Measurements from ENCODE around the gene SLC16A3. TPM values are rescaled to one million over a fixed set of nuclear protein-coding genes. Genes with fewer than 3 reads are reported as not detected.
A peak's percentile ranks its signal among the peaks of the same experiment; 100 is the strongest.
"Not testable (repeated sequence)": the region's sequence is repeated elsewhere in the genome, so short reads cannot be mapped to it uniquely, and the experiment has no call there.

SLC16A3 gene
- total and polyA plus RNA-seq, 2 donors (not counting 1 experiment from before 2014, with no cell fraction given), result 14.9 to 65.7 TPM

GRCh38 chr17:82253179-82253544, 24.3 kb downstream of the SLC16A3 start:
- no peak overlapping the region for H3K4me2 ChIP-seq (replicated peaks; ENCODE audit: low read depth, low read length, poor library complexity, severe bottlenecking)
- peaks cover 70% of the 10 kb centered on the region for H3K79me2 ChIP-seq (ENCODE audit: control insufficient read depth, insufficient read depth, low read length)
- no peaks in the 10 kb centered on the region for H3K27me3 ChIP-seq (replicated peaks in 1 of 4; ENCODE audit: control extremely low read depth in 1 of 4, control insufficient read depth in 3 of 4, insufficient read depth in 4 of 4, low read length in 3 of 4)
- peaks cover 88% of the 10 kb centered on the region for H4K20me1 ChIP-seq (ENCODE audit: control insufficient read depth, insufficient read depth, low read length, poor library complexity, severe bottlenecking)
- no peak overlapping the region for H2AFZ ChIP-seq (ENCODE audit: insufficient read depth, low read depth, low read length, poor library complexity, severe bottlenecking)
- WGBS (ENCODE audit: insufficient coverage), result over 99% methylated on average over 12 of the region's 12 CpGs
- no peak overlapping the region for H3K27ac ChIP-seq (ENCODE audit: low read length in 2 of 2)
- no peak overlapping the region for H3K4me3 ChIP-seq (ENCODE audit: control extremely low read depth in 1 of 5, extremely low read depth in 1 of 5, insufficient read depth in 1 of 5, low read depth in 2 of 5, low read length in 4 of 5)
- CTCF ChIA-PET, result interaction anchor here (1.2 kb wide), 1 partner anchor 17 kb away, joined by 4 read pairs; no protein-coding TSS in a partner anchor
- ATAC-seq (ENCODE audit: low read depth) (no peak), DNase-seq (no peak)
- Mint-ChIP-seq H3K9me3 (ENCODE audit: insufficient read depth) (no peaks in the 10 kb centered on the region), H3K4me3 (no peak overlapping the region), H3K27me3 (no peaks in the 10 kb centered on the region), H3K4me1 (peaks cover 2% of the 10 kb centered on the region), H3K27ac (peak overlapping the region; percentile 2)
- POLR2A ChIA-PET, result no interaction called here
- H3K4me1 ChIP-seq (ENCODE audit: control insufficient read depth in 2 of 2, insufficient read depth in 2 of 2, low read length in 2 of 2), result no peaks in the 10 kb centered on the region
- intact Hi-C loops (cut with micrococcal nuclease), result no loop called here
- H3K9ac ChIP-seq (ENCODE audit: low read length), result no peak overlapping the region
- H3K9me3 ChIP-seq (ENCODE audit: control extremely low read depth in 1 of 3, control insufficient read depth in 2 of 3, insufficient read depth in 1 of 3, low read length in 2 of 3), result peaks cover 0 to 15% (median 0%) of the 10 kb centered on the region in 3 donors
- H3K36me3 ChIP-seq (replicated peaks in 1 of 2; ENCODE audit: control extremely low read depth in 1 of 2, control insufficient read depth in 1 of 2, extremely low read depth in 1 of 2, insufficient read depth in 2 of 2, low read length in 1 of 2), result peaks cover 0 to 75% of the 10 kb centered on the region in 2 experiments
- no peak for TF ChIP-seq CTCF (IDR thresholded peaks at IDR 0.05)
- TF ChIP-seq EZH2 (IDR thresholded peaks at IDR 0.05; ENCODE audit: borderline replicate concordance, insufficient read depth, low read depth, low read length, poor library complexity, severe bottlenecking), result no peak

GRCh38 chr17:82254096-82254495, 25.3 kb downstream of the SLC16A3 start:
- 97% methylated on average over 39 of the region's 39 CpGs for WGBS (ENCODE audit: insufficient coverage)
- ChIA-PET CTCF (interaction anchor here (1.2 kb wide), 1 partner anchor 18 kb away, joined by 4 read pairs; no protein-coding TSS in a partner anchor), POLR2A (interaction anchor here (0.6 to 0.7 kb wide), 2 partner anchors 12 to 286 kb away, joined by 3 read pairs; no protein-coding TSS in a partner anchor)
- Histone ChIP-seq H4K20me1 (ENCODE audit: control insufficient read depth, insufficient read depth, low read length, poor library complexity, severe bottlenecking) (peaks cover 88% of the 10 kb centered on the region), H3K79me2 (ENCODE audit: control insufficient read depth, insufficient read depth, low read length) (peaks cover 69% of the 10 kb centered on the region), H3K9me3 (ENCODE audit: control extremely low read depth in 1 of 3, control insufficient read depth in 2 of 3, insufficient read depth in 1 of 3, low read length in 2 of 3) (peaks cover 0 to 15% (median 0%) of the 10 kb centered on the region in 3 donors), H3K36me3 (replicated peaks in 1 of 2; ENCODE audit: control extremely low read depth in 1 of 2, control insufficient read depth in 1 of 2, extremely low read depth in 1 of 2, insufficient read depth in 2 of 2, low read length in 1 of 2) (peaks cover 0 to 71% of the 10 kb centered on the region in 2 experiments)
- H3K4me2 ChIP-seq (replicated peaks; ENCODE audit: low read depth, low read length, poor library complexity, severe bottlenecking); H3K4me1 ChIP-seq (ENCODE audit: control insufficient read depth in 2 of 2, insufficient read depth in 2 of 2, low read length in 2 of 2); H3K4me1 Mint-ChIP-seq; DNase-seq; H3K27me3 ChIP-seq (replicated peaks in 1 of 4; ENCODE audit: control extremely low read depth in 1 of 4, control insufficient read depth in 3 of 4, insufficient read depth in 4 of 4, low read length in 3 of 4); H3K27ac ChIP-seq (ENCODE audit: low read length in 2 of 2); H3K9me3 Mint-ChIP-seq (ENCODE audit: insufficient read depth); H3K4me3 Mint-ChIP-seq; H3K27ac Mint-ChIP-seq; H3K27me3 Mint-ChIP-seq; H3K4me3 ChIP-seq (ENCODE audit: control extremely low read depth in 1 of 5, extremely low read depth in 1 of 5, insufficient read depth in 1 of 5, low read depth in 2 of 5, low read length in 4 of 5); ATAC-seq (ENCODE audit: low read depth); H3K9ac ChIP-seq (ENCODE audit: low read length); H2AFZ ChIP-seq (ENCODE audit: insufficient read depth, low read depth, low read length, poor library complexity, severe bottlenecking); intact Hi-C loops (cut with micrococcal nuclease): not testable (repeated sequence)

GRCh38 chr17:82254746-82255145, 25.9 kb downstream of the SLC16A3 start:
- peaks cover 87% of the 10 kb centered on the region for H4K20me1 ChIP-seq (ENCODE audit: control insufficient read depth, insufficient read depth, low read length, poor library complexity, severe bottlenecking)
- H3K4me3 ChIP-seq (ENCODE audit: control extremely low read depth in 1 of 5, extremely low read depth in 1 of 5, insufficient read depth in 1 of 5, low read depth in 2 of 5, low read length in 4 of 5); H3K4me1 Mint-ChIP-seq; ATAC-seq (ENCODE audit: low read depth); H3K27ac ChIP-seq (ENCODE audit: low read length in 2 of 2); H3K27me3 ChIP-seq (replicated peaks in 1 of 4; ENCODE audit: control extremely low read depth in 1 of 4, control insufficient read depth in 3 of 4, insufficient read depth in 4 of 4, low read length in 3 of 4); intact Hi-C loops (cut with micrococcal nuclease); H3K27ac Mint-ChIP-seq; H3K4me1 ChIP-seq (ENCODE audit: control insufficient read depth in 2 of 2, insufficient read depth in 2 of 2, low read length in 2 of 2); DNase-seq; H3K27me3 Mint-ChIP-seq; H3K4me3 Mint-ChIP-seq; CTCF ChIA-PET; H2AFZ ChIP-seq (ENCODE audit: insufficient read depth, low read depth, low read length, poor library complexity, severe bottlenecking); H3K9ac ChIP-seq (ENCODE audit: low read length); H3K4me2 ChIP-seq (replicated peaks; ENCODE audit: low read depth, low read length, poor library complexity, severe bottlenecking); H3K9me3 Mint-ChIP-seq (ENCODE audit: insufficient read depth): not testable (repeated sequence)
- 98% methylated on average over 33 of the region's 33 CpGs for whole genome bisulfite sequencing (ENCODE audit: insufficient coverage)
- POLR2A ChIA-PET, result interaction anchor here (0.7 to 0.8 kb wide), 2 partner anchors 43 to 346 kb away, joined by 6 to 10 read pairs; no protein-coding TSS in a partner anchor
- peaks cover 70% of the 10 kb centered on the region for H3K79me2 ChIP-seq (ENCODE audit: control insufficient read depth, insufficient read depth, low read length)
- H3K36me3 ChIP-seq (replicated peaks in 1 of 2; ENCODE audit: control extremely low read depth in 1 of 2, control insufficient read depth in 1 of 2, extremely low read depth in 1 of 2, insufficient read depth in 2 of 2, low read length in 1 of 2), result peaks cover 0 to 71% of the 10 kb centered on the region in 2 experiments
- peaks cover 0 to 15% (median 0%) of the 10 kb centered on the region in 3 donors for H3K9me3 ChIP-seq (ENCODE audit: control extremely low read depth in 1 of 3, control insufficient read depth in 2 of 3, insufficient read depth in 1 of 3, low read length in 2 of 3)

All from B cell (primary cell).